Jurkat, Clone E6-1 (cell line): ENCODE results near the gene ENOX2.

Experiments used
- DNase-seq: peaks from one replicate; pipeline ENCODE4 v3.0.0-alpha.2; 2011; ENCODE audit warnings: low read depth, low spot score
- H3K4me3 ChIP-seq: 2 replicates; pipeline ENCODE4 v1.5.1; 2011; ENCODE audit warnings: mild to moderate bottlenecking, low read length, control low read depth, moderate library complexity

ENOX2 gene

GRCh38 chrX:130676861-130677260, 226.1 kb downstream of the ENOX2 start:
- no peak overlapping the region for H3K4me3 ChIP-seq
- no peak for DNase-seq

GRCh38 chrX:130672214-130672613, 230.8 kb downstream of the ENOX2 start:
- H3K4me3 ChIP-seq: no peak overlapping the region
- DNase-seq: no peak

- no peak overlapping the region for H3K4me3 ChIP-seq
- no peak for DNase-seq
Measured at GRCh38 chrX:130669233-130669632, 233.8 kb downstream of the ENOX2 start.

- DNase-seq: no peak
- H3K4me3 ChIP-seq: no peak overlapping the region
Measured at GRCh38 chrX:130665263-130665662, 237.7 kb downstream of the ENOX2 start.

GRCh38 chrX:130658310-130658709, 244.7 kb downstream of the ENOX2 start:
- no peak for DNase-seq
- H3K4me3 ChIP-seq: no peak overlapping the region

- no peak for DNase-seq
- H3K4me3 ChIP-seq: no peak overlapping the region
Measured at GRCh38 chrX:130654409-130654950, 248.5 kb downstream of the ENOX2 start.

- no peak for DNase-seq
- H3K4me3 ChIP-seq: no peak overlapping the region
Measured at GRCh38 chrX:130652824-130653578, 250.0 kb downstream of the ENOX2 start.

- DNase-seq: no peak
- no peak overlapping the region for H3K4me3 ChIP-seq
Measured at GRCh38 chrX:130649738-130650137, 253.3 kb downstream of the ENOX2 start.

GRCh38 chrX:130647468-130647867, 255.5 kb downstream of the ENOX2 start:
- DNase-seq: no peak
- no peak overlapping the region for H3K4me3 ChIP-seq

- no peak for DNase-seq
- no peak overlapping the region for H3K4me3 ChIP-seq
Measured at GRCh38 chrX:130645955-130646583, 256.9 kb downstream of the ENOX2 start.

GRCh38 chrX:130637591-130637990, 265.4 kb downstream of the ENOX2 start:
- DNase-seq: no peak
- H3K4me3 ChIP-seq: no peak overlapping the region

GRCh38 chrX:130636277-130636676, 266.7 kb downstream of the ENOX2 start:
- no peak overlapping the region for H3K4me3 ChIP-seq
- DNase-seq: no peak

GRCh38 chrX:130631011-130631410, 272.0 kb downstream of the ENOX2 start:
- no peak for DNase-seq
- no peak overlapping the region for H3K4me3 ChIP-seq

- no peak overlapping the region for H3K4me3 ChIP-seq
- no peak for DNase-seq
Measured at GRCh38 chrX:130628516-130628915, 274.5 kb downstream of the ENOX2 start.

- H3K4me3 ChIP-seq: no peak overlapping the region
- no peak for DNase-seq
Measured at GRCh38 chrX:130626521-130626920, 276.5 kb downstream of the ENOX2 start.

GRCh38 chrX:130625386-130625785, 277.6 kb downstream of the ENOX2 start:
- H3K4me3 ChIP-seq: no peak overlapping the region
- no peak for DNase-seq

- DNase-seq: no peak
- H3K4me3 ChIP-seq: no peak overlapping the region
Measured at GRCh38 chrX:130623518-130623917, 279.5 kb downstream of the ENOX2 start.

- no peak overlapping the region for H3K4me3 ChIP-seq
- DNase-seq: no peak
Measured at GRCh38 chrX:130615941-130616340, 287.1 kb downstream of the ENOX2 start.

- H3K4me3 ChIP-seq: no peak overlapping the region
- DNase-seq: no peak
Measured at GRCh38 chrX:130607431-130607830, 295.6 kb downstream of the ENOX2 start.

- no peak for DNase-seq
- H3K4me3 ChIP-seq: no peak overlapping the region
Measured at GRCh38 chrX:130606425-130606824, 296.6 kb downstream of the ENOX2 start.

- no peak overlapping the region for H3K4me3 ChIP-seq
- no peak for DNase-seq
Measured at GRCh38 chrX:130604882-130605281, 298.1 kb downstream of the ENOX2 start.
